Neuron (in vitro differentiated cells): ENCODE data around the gene PPIE.
"Not testable (repeated sequence)": the region's sequence is repeated elsewhere in the genome, so short reads cannot be mapped to it uniquely, and the experiment has no call there.

Experiments used
- H2AFZ ChIP-seq: one replicate; pipeline ENCODE4 v1.6.1; 2013; ENCODE audit warnings: low read depth, mild to moderate bottlenecking, inconsistent platforms, low read length, moderate library complexity
- H3K27me3 ChIP-seq: one replicate; pipeline ENCODE4 v1.6.1; 2013; ENCODE audit warnings: low read length; ENCODE audit not compliant: insufficient read depth
- H3K36me3 ChIP-seq: one replicate; pipeline ENCODE4 v1.6.1; 2013; ENCODE audit warnings: low read length; ENCODE audit not compliant: insufficient read depth
- H3K4me1 ChIP-seq: one replicate; pipeline ENCODE4 v1.6.1; 2013; ENCODE audit warnings: low read length; ENCODE audit not compliant: insufficient read depth
- H3K4me3 ChIP-seq: 2 replicates; pipeline ENCODE4 v1.5.1; 2013; ENCODE audit warnings: mild to moderate bottlenecking, low read length, moderate library complexity
- H3K9me3 ChIP-seq: one replicate; pipeline ENCODE4 v1.6.1; 2013; ENCODE audit warnings: low read length

The PPIE gene

GRCh38 chr1:39755965-39756659 is 17.4 kb downstream of the PPIE start:
- H3K36me3 ChIP-seq, result peaks cover 74% of the 10 kb centered on the region

DNA sequence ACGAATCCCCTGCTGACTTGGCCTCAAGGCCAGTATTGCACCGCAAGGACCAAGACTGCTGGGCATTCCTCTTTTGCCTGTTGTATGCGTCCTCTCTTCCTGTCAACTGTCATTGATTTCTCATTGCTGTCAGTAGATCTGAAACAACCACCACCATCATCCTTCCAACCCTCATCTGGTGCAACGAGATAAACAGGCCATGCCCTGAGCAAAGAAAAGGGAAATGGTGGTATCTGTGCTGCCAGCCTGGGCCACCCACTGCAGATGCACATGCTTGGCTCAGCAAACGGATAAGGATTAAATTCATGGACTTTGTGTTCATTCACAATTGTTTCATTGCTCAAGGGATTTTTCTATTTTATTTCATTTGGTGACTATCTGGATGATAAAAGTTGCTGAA is 18.8 kb downstream of the PPIE start:
- peaks cover 62% of the 10 kb centered on the region for H3K36me3 ChIP-seq
- H3K4me1 ChIP-seq, result no peaks in the 10 kb centered on the region
- no peak overlapping the region for H2AFZ ChIP-seq
- H3K9me3 ChIP-seq, result no peaks in the 10 kb centered on the region
- H3K4me3 ChIP-seq, result no peak overlapping the region
- no peaks in the 10 kb centered on the region for H3K27me3 ChIP-seq

More at GRCh38 chr1:39755965-39756659, 17.4 kb downstream of the PPIE start:
- Histone ChIP-seq H3K27me3 (no peaks in the 10 kb centered on the region), H2AFZ (no peak overlapping the region), H3K4me1 (no peaks in the 10 kb centered on the region), H3K9me3 (no peaks in the 10 kb centered on the region), H3K4me3 (no peak overlapping the region)

DNA sequence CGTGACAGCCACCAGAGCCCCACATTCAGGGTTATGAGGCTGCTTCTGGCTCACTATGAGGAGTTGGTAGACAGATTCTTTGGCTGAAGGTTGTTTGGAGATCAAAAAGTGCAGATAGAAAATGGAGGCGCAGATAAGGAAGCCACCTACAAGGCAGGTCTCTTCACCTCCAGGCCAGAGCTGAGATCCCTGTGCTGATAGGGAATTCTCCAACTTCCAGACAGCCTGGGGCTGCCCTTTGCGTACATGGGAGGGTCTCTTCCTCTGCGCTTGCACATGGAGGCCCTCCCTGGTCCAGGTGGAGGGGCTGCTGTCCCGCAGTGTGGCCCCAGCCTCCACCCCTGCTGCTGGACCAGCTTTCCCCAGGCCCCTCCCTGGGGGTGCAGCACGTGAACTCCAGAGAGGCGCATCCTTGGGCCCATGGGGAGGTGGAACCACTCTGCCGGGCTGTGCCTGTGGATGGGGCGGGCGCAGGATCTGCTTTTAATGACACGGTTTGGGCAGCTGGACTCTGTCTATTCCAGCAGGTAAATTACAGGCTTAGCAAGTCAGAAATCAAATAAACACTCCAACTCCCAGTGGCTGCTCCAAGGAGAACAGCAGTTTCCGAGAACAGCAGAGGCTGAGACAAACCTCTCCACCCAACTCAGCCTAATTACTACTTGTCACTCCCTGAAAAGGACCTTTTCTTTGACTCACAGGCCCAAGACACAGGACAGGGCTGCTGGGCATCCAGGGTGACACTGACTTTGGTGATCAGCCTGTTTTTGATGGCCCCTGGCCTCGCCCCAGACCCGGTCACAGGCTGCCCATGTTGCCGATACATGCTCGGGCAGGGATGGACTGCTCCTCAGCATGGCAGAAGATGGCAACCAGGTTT is 20.1 kb downstream of the PPIE start:
- H3K4me1 ChIP-seq, result no peaks in the 10 kb centered on the region
- H3K36me3 ChIP-seq, result peaks cover 49% of the 10 kb centered on the region
- H3K27me3 ChIP-seq, result no peaks in the 10 kb centered on the region
- H2AFZ ChIP-seq, result no peak overlapping the region
- no peaks in the 10 kb centered on the region for H3K9me3 ChIP-seq
- no peak overlapping the region for H3K4me3 ChIP-seq

- peaks cover 44% of the 10 kb centered on the region for H3K36me3 ChIP-seq
- no peaks in the 10 kb centered on the region for H3K27me3 ChIP-seq
- H3K4me1 ChIP-seq, result no peaks in the 10 kb centered on the region
- H3K4me3 ChIP-seq, result no peak overlapping the region
- no peaks in the 10 kb centered on the region for H3K9me3 ChIP-seq
- H2AFZ ChIP-seq, result no peak overlapping the region
Observed at GRCh38 chr1:39759436-39759726, 20.7 kb downstream of the PPIE start.

DNA sequence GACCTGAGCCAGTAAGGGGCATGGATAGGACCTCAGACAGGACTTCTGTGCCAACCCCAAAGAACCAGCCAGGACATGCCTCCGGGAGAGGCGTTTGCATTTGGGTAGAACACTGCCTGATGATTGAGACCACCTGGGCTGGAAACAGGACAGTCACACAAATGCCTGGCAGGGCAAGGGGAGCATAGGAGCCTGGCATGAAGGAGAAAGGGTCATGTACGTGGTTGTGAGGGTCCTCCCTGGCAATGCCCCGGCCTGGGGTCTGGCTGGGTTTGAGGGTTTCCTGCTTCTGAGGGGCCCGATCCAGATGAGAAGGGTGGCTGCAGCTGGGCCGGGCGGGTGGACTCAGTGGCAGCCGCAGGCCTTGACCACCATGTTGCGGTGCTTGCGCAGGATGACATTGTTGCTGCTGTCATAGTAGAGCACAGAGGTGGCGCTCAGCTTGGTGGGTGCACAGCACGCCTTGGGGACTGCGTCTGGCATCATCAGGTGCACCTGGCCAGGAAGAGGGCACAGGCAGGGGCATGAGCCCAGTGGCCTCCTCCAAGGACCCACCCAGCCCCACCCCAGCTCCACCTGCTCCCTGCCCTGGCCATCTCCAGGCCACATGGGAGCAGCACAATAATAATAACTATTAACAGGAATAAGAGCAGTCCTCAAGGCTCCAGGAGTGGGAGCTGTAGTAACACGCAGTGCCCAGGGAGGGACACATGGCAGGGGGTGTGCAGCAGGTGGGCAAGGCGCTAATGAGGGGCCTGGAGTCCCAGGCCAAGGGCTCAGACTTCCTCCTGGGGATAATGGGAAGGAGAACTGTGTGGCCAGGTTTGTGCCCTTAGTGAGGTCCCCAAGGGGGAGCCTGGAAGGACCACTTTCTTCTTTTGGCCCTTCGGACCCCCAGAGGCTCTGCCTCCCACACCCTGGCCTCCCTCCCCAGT is 21.7 kb downstream of the PPIE start:
- Histone ChIP-seq H3K9me3 (no peaks in the 10 kb centered on the region), H3K36me3 (peaks cover 35% of the 10 kb centered on the region), H3K27me3 (no peaks in the 10 kb centered on the region), H3K4me3 (no peak overlapping the region), H2AFZ (no peak overlapping the region), H3K4me1 (no peaks in the 10 kb centered on the region)

DNA sequence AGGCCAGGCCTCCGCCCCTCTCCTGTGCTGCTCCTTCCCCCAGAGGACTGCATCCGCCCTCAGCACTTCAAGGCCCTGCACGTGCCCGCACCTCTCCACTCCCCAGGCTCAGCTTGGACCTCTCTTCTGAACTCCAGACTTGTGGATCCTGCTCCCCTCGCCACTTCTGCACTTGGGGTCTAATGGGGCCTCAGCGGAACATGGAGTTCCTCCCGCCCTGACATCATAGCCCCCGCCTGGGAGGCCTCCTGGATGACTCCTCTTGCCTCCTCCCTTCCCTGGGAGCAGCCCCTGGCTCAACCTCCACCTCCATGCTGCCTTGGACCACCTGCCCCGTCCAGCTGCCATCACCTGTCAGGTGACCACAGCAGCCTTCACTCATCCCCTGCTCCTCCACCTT is 22.3 kb downstream of the PPIE start:
- Histone ChIP-seq H3K27me3 (no peaks in the 10 kb centered on the region), H3K36me3 (peaks cover 29% of the 10 kb centered on the region), H3K9me3 (no peaks in the 10 kb centered on the region), H3K4me1 (no peaks in the 10 kb centered on the region), H2AFZ (no peak overlapping the region), H3K4me3 (no peak overlapping the region)

DNA sequence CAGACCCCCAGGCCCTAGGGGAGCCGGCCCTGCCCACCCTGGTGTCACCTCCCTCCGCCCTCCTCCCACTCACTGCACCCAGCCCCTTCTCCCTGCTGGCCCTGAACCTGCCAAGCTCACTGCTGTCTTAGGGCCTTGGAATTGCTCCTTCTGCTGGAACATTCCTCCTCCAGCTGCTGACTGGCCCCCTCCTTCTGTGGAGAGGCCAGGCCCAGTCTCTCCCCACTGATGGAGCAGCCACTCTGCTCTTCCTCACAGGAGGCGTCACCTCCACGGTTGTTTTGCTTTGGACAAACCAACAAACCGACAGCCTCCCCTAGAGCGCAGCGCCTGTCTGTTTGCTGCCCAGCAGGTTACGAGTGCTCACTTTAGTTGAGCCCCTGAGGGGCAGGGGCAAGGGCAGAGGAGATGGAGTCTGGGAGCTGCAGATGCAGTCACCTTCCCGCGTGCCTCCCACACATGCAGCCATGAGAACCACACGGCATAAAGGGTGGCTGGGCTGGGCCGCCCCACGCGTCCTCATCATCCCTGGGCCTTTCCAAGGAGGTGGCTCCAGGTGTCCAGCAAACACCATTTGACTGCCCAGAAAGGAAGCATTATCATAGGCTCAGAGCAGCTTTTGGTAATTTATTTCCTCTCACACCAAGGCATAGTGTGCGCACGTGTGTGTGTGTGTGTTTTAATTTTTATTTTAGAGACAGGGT is 23.0 kb downstream of the PPIE start:
- Histone ChIP-seq H2AFZ (no peak overlapping the region), H3K4me3 (no peak overlapping the region), H3K36me3 (peaks cover 23% of the 10 kb centered on the region), H3K9me3 (no peaks in the 10 kb centered on the region), H3K4me1 (no peaks in the 10 kb centered on the region), H3K27me3 (no peaks in the 10 kb centered on the region)

DNA sequence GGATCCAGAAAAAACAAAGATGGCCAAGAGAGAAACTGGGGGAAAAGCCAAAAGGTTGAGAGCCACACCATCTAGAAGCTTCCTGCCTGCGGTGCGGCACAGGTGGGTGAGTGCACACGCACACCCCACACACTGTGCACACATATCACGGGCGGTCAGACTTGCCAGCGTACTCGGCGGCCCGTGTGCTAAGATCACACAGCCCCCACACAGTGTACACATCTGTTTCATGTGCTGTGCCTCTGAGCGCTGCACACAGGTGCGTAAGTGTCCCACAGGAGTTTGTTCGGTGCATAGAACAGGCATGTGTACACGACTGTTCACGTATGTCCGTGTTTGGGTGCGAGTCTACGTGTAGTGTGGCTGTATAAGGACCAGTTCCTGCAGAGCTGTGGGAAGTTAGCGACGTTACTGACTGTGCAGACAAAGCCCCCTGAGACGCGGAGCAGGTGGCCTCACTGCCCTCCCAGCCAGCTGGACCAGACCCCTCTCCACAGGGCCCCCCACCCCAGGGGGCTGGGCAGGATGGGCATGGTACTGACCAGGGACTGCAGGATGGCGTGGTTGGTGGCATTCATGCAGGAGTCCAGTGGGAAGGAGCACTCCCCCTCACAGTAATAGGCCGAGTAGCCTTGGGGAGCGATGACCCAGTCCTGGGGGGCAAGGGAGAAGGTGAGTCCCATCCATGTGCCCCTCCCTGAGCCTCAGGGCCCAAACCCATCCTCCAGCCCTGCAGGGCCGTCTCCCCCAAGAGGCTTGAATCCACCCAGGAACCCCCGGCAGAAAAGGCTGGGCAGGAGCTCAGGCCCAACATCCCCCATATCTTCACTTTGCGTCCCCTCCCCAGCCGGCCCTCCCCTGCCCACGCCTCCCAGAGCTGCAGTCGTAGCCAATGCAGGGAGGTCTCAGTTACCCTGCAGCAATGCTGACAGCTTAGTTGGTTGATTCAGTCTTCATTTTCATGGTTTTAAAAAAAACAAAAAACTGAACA is 24.2 kb downstream of the PPIE start:
- H3K4me3 ChIP-seq, result no peak overlapping the region
- no peaks in the 10 kb centered on the region for H3K4me1 ChIP-seq

DNA sequence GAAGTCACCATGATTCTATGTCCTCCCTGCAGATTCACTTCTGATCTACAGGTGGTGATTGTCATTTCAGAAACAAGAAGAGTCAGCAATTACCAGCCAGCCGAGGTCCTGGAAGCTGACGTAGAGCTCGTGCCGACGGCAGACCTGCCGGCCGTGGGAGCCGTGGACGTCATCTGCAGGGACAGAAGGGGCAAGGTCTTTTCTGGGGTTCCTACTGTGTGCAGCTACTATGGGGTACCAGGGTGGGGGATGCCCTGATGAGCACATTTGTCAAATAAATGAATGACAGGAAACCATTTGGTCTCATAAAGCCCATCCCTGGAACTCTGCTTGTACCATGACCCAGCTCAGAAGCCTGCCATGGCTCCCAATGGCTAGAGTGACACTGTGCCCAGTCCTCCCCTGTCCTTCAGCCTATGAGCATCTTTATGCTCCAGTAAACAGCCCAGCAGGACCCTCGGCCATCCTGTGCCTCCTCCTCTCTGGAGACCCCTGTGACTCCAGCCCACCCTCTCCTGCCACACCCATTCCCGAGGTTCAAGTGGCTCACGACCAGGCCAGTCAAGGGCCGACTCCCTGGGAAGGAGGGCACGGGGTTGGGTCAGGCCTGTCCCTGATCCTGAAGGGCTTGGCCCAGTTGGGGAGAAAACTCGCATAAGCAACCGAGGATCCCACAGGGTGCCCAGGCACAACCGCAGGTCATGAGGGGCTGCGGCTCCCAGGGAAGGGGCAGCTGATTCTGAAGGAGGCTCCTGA is 25.1 kb downstream of the PPIE start:
- H3K36me3 ChIP-seq, H3K9me3 ChIP-seq, H3K4me1 ChIP-seq, H3K27me3 ChIP-seq, H2AFZ ChIP-seq, H3K4me3 ChIP-seq: not testable (repeated sequence)

More for the DNA sequence above, 24.2 kb downstream of the PPIE start:
- Histone ChIP-seq H3K36me3 (peaks cover 12% of the 10 kb centered on the region), H3K9me3 (no peaks in the 10 kb centered on the region), H3K27me3 (no peaks in the 10 kb centered on the region), H2AFZ (no peak overlapping the region)

DNA sequence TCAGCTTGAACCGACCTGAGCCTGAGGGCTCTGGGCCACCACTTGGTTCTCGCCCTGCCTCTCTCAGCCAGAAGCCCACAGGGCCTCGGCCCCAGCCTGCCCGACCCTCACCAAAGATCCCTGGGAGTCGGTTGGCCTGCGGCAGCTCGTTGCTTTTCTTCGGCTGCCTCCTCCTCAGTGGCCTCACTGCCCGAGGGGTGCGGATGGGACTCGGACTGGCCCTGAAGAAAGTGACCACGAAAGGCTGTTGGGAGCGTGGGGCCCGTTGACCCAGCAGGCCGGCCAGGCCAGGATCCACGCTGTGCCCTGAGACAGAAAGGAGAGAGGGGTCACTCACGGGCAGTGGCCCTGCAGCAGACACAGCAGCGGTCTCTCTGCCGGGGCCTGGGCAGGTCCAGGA is 25.8 kb downstream of the PPIE start:
- H3K4me1 ChIP-seq, H2AFZ ChIP-seq, H3K36me3 ChIP-seq, H3K4me3 ChIP-seq, H3K27me3 ChIP-seq, H3K9me3 ChIP-seq: not testable (repeated sequence)

DNA sequence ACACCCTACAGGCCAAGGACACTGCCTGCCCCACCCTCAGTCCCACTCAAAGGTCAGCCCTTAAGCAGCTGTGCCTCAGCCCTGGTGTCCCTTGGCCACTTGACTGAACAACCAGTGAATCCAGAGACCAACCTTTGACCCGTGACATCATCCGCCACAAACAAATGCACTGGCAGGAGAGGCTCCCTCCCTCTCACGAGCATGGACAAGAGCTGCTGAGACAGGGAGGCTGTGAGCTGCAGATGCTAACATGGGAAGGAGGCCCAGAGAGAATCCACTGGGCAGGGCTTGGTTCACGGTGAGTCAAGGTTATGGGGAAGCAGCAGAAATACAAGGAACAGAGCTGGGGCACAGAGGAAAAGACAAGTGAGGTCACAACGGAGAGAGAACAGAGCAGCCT is 27.8 kb downstream of the PPIE start:
- H3K9me3 ChIP-seq, H3K4me3 ChIP-seq, H3K36me3 ChIP-seq, H3K27me3 ChIP-seq, H2AFZ ChIP-seq, H3K4me1 ChIP-seq: not testable (repeated sequence)
